ENCODE data around the gene SVIL.
A peak's percentile ranks its signal among the peaks of the same experiment; 100 is the strongest.

The SVIL gene

GRCh38 chr10:29502351-29502750 lies 132.4 kb downstream of the SVIL start:
- H3K27ac ChIP-seq, result no peak overlapping the region
- TF ChIP-seq CTCF (conservative IDR thresholded peaks at IDR 0.05) (no peak), ZFX (IDR thresholded peaks at IDR 0.05) (no peak)

- H3K27ac ChIP-seq, result no peak overlapping the region
- TF ChIP-seq CTCF (conservative IDR thresholded peaks at IDR 0.05) (no peak), ZFX (IDR thresholded peaks at IDR 0.05) (no peak)
Measured at GRCh38 chr10:29501692-29502091, 133.1 kb downstream of the SVIL start.

GRCh38 chr10:29499993-29500537 lies 134.7 kb downstream of the SVIL start:
- TF ChIP-seq ZFX (IDR thresholded peaks at IDR 0.05) (no peak), CTCF (conservative IDR thresholded peaks at IDR 0.05) (no peak)
- H3K27ac ChIP-seq, result no peak overlapping the region

- TF ChIP-seq CTCF (conservative IDR thresholded peaks at IDR 0.05), result peak; percentile 99
- no peak for TF ChIP-seq ZFX (IDR thresholded peaks at IDR 0.05)
- no peak overlapping the region for H3K27ac ChIP-seq
Measured at GRCh38 chr10:29496341-29497162, 138.2 kb downstream of the SVIL start.

- no peak overlapping the region for H3K27ac ChIP-seq
- TF ChIP-seq ZFX (IDR thresholded peaks at IDR 0.05), result no peak
- no peak for TF ChIP-seq CTCF (conservative IDR thresholded peaks at IDR 0.05)
Measured at GRCh38 chr10:29495366-29495765, 139.4 kb downstream of the SVIL start.

GRCh38 chr10:29493697-29494096 lies 141.1 kb downstream of the SVIL start:
- no peak overlapping the region for H3K27ac ChIP-seq
- TF ChIP-seq ZFX (IDR thresholded peaks at IDR 0.05), result no peak
- no peak for TF ChIP-seq CTCF (conservative IDR thresholded peaks at IDR 0.05)

GRCh38 chr10:29492774-29493173 lies 142.0 kb downstream of the SVIL start:
- no peak overlapping the region for H3K27ac ChIP-seq
- TF ChIP-seq ZFX (IDR thresholded peaks at IDR 0.05) (no peak), CTCF (conservative IDR thresholded peaks at IDR 0.05) (no peak)

Measured in C4-2B (cell line).